GM20000 (cell line): ENCODE data around the gene CALML3.

Experiments used
- DNase-seq: peaks from one replicate; pipeline ENCODE4 v3.0.0; 2012; ENCODE audit warnings: low spot score
- CTCF ChIP-seq: IDR thresholded peaks from 2 replicates; pipeline ENCODE4 v1.5.1; 2012; ENCODE audit warnings: mild to moderate bottlenecking, control low read depth; ENCODE audit errors: extremely low read depth, missing control alignments

CALML3 gene

GRCh38 chr10:5551531-5552375 is 27.0 kb downstream of the CALML3 start:
- TF ChIP-seq CTCF, result no peak
- peak; percentile 50 for DNase-seq

- TF ChIP-seq CTCF, result no peak
- DNase-seq, result no peak
These were observed 27.9 kb downstream of the CALML3 start for GRCh38 chr10:5552376-5553321.

GRCh38 chr10:5553400-5554170 is 28.8 kb downstream of the CALML3 start:
- DNase-seq, result no peak
- no peak for TF ChIP-seq CTCF

- TF ChIP-seq CTCF, result no peak
- DNase-seq, result no peak
These were observed 30.3 kb downstream of the CALML3 start for GRCh38 chr10:5555021-5555510.

- no peak for DNase-seq
- no peak for TF ChIP-seq CTCF
These were observed 31.1 kb downstream of the CALML3 start for GRCh38 chr10:5555881-5556280.

- no peak for DNase-seq
- TF ChIP-seq CTCF, result no peak
These were observed 31.8 kb downstream of the CALML3 start for GRCh38 chr10:5556576-5556975.
